Calu3 (cell line): ENCODE results near the gene FNDC3B. TPM values are rescaled to one million over a fixed set of nuclear protein-coding genes. Genes with fewer than 3 reads are reported as not detected.

Experiments
- BruUV-seq: library from RNA; stranded (reverse); fragments of 400-500 nt; replicated peaks from 2 replicates; lab custom pipeline; 2021; lab: Mats Ljungman, UMichigan
- CTCF ChIA-PET: fragments of 300-600 bp; sonication (Branson Sonifier 250); formaldehyde crosslinking; loops from one replicate; lab custom pipeline; 2022; ENCODE audit warnings: antibody characterized with exemption; lab: Charles Lee
- DNase-seq: peaks from one replicate; pipeline ENCODE4 v3.0.0; 2022
- H3K27ac Mint-ChIP-seq: one replicate; pipeline ENCODE4 v1.8.0; 2022; ENCODE audit warnings: mixed read lengths; ENCODE audit not compliant: unreplicated experiment
- H3K27me3 Mint-ChIP-seq: one replicate; pipeline ENCODE4 v1.8.0; 2022; ENCODE audit warnings: mixed read lengths; ENCODE audit not compliant: unreplicated experiment
- H3K36me3 Mint-ChIP-seq: one replicate; pipeline ENCODE4 v1.8.0; 2022; ENCODE audit warnings: mild to moderate bottlenecking, moderate library complexity, mixed read lengths; ENCODE audit not compliant: insufficient read depth, unreplicated experiment
- H3K4me1 Mint-ChIP-seq: one replicate; pipeline ENCODE4 v1.8.0; 2022; ENCODE audit warnings: mild to moderate bottlenecking, low read depth, mixed read lengths; ENCODE audit not compliant: unreplicated experiment
- H3K4me3 Mint-ChIP-seq: one replicate; pipeline ENCODE4 v1.8.0; 2022; ENCODE audit warnings: mild to moderate bottlenecking, low read depth, moderate library complexity, mixed read lengths; ENCODE audit not compliant: unreplicated experiment
- H3K9me3 Mint-ChIP-seq: one replicate; pipeline ENCODE4 v1.8.0; 2022; ENCODE audit warnings: low read depth, mixed read lengths; ENCODE audit not compliant: unreplicated experiment
- intact Hi-C: fragments of 100-400 bp; cut with micrococcal nuclease; formaldehyde crosslinking; loops from one replicate; pipeline ENCODE4 v1.10.0; 2022; ENCODE audit not compliant: unreplicated experiment
- total RNA-seq: library from RNA; stranded (reverse); gene quantifications from 2 replicates; pipeline ENCODE4 v1.2.3, GENCODE V29; 2022
- TF ChIP-seq, protein P1 (sequence below): fragments of 200-600 bp; IDR thresholded peaks from one replicate; pipeline ENCODE4 v1.8.0; 2022; ENCODE audit warnings: antibody characterized with exemption; ENCODE audit not compliant: unreplicated experiment

The FNDC3B gene
- total RNA-seq, 1 experiment from 2014 or later = 453 TPM

DNA sequence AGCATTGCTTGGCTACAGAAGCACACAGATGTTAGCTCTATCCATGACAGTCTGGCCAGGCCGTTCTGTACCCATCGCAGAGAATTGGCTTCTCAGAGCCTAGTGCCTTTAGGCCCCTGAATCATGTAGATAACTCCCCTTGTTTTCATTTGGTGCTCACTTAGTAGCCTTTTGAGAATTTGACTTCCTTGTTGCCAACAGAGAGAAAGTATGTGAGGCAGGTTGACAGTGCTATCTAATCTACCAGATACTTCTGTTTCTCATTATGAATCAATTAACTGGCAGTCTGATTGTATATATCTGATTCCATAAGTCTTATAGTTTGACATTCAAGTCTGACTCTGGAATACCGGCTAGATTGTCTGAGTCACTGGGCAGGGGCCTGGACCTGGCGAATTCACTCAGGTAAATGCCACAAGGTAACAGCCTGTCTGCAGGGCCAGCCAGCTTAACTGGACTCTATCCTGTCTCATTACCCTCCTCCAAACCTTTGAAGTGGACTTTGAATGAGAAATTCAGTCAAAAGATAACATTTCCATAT, 248.6 kb downstream of the FNDC3B start:
- Mint-ChIP-seq H3K27ac (no peak overlapping the region), H3K9me3 (no peaks in the 10 kb centered on the region), H3K27me3 (no peaks in the 10 kb centered on the region), H3K36me3 (peaks cover 84% of the 10 kb centered on the region), H3K4me3 (no peak overlapping the region), H3K4me1 (peaks cover 47% of the 10 kb centered on the region)
- CTCF ChIA-PET = interaction anchor here (1.5 kb wide), 1 partner anchor 44 kb away, joined by 3 read pairs; no protein-coding TSS in a partner anchor
- intact Hi-C loops = no loop called here
- BruUV-seq = no TSS peak
- DNase-seq = no peak
- TF ChIP-seq, protein P1, sequence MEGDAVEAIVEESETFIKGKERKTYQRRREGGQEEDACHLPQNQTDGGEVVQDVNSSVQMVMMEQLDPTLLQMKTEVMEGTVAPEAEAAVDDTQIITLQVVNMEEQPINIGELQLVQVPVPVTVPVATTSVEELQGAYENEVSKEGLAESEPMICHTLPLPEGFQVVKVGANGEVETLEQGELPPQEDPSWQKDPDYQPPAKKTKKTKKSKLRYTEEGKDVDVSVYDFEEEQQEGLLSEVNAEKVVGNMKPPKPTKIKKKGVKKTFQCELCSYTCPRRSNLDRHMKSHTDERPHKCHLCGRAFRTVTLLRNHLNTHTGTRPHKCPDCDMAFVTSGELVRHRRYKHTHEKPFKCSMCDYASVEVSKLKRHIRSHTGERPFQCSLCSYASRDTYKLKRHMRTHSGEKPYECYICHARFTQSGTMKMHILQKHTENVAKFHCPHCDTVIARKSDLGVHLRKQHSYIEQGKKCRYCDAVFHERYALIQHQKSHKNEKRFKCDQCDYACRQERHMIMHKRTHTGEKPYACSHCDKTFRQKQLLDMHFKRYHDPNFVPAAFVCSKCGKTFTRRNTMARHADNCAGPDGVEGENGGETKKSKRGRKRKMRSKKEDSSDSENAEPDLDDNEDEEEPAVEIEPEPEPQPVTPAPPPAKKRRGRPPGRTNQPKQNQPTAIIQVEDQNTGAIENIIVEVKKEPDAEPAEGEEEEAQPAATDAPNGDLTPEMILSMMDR = no peak

DNA sequence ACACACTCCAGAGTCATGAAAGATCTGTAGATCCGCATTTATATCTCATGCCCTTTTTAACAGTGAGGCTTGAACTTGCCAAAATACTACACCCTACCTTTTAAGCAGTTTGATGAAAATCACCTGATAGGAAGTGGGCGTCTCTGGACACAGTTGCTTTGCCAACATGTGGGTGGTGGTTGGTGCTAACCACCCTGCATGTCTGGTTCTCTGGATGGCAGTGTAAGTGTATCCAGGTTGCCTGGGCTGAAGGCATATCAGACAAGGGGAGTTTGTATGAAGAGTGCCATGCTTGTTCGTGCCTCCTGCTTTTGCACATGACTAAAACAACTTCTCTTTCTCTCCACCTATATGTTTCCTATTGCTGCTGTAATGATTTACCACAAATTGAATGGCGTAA, 249.3 kb downstream of the FNDC3B start:
- TF ChIP-seq, protein P1 = no peak
- intact Hi-C loops = no loop called here
- H3K9me3 Mint-ChIP-seq = no peaks in the 10 kb centered on the region
- no peaks in the 10 kb centered on the region for H3K27me3 Mint-ChIP-seq
- H3K4me1 Mint-ChIP-seq = peaks cover 51% of the 10 kb centered on the region
- no peak for DNase-seq
- H3K36me3 Mint-ChIP-seq = peaks cover 78% of the 10 kb centered on the region
- H3K27ac Mint-ChIP-seq = no peak overlapping the region
- no TSS peak for BruUV-seq
- CTCF ChIA-PET = interaction anchor here (1.5 kb wide), 1 partner anchor 44 kb away, joined by 3 read pairs; no protein-coding TSS in a partner anchor
- H3K4me3 Mint-ChIP-seq = no peak overlapping the region

DNA sequence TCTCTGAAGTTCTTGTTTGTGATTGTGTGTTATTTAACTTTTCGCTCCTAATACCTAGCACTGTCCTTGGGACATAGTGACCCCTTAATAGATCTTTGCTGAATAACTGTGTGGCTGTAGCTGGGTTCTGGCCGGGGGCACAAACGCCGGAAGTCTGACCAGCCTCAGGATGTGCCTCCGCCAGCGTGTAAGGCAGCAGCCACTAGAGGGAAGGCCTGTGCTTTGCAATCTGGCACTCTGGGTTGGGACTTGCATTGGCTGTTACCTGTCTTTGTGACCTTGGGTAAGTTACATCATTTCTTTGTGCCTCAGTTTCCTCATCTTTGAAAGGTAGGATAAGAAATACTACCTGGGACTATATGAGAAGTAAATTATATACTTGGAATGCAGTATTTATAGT, 250.2 kb downstream of the FNDC3B start:
- no peak for DNase-seq
- H3K27ac Mint-ChIP-seq = peak overlapping the region; percentile 7
- peaks cover 59% of the 10 kb centered on the region for H3K4me1 Mint-ChIP-seq
- CTCF ChIA-PET = no interaction called here
- no peaks in the 10 kb centered on the region for H3K27me3 Mint-ChIP-seq
- peaks cover 80% of the 10 kb centered on the region for H3K36me3 Mint-ChIP-seq
- no TSS peak for BruUV-seq
- H3K9me3 Mint-ChIP-seq = no peaks in the 10 kb centered on the region
- intact Hi-C loops = no loop called here
- TF ChIP-seq, protein P1 = peak; percentile 35
- no peak overlapping the region for H3K4me3 Mint-ChIP-seq

DNA sequence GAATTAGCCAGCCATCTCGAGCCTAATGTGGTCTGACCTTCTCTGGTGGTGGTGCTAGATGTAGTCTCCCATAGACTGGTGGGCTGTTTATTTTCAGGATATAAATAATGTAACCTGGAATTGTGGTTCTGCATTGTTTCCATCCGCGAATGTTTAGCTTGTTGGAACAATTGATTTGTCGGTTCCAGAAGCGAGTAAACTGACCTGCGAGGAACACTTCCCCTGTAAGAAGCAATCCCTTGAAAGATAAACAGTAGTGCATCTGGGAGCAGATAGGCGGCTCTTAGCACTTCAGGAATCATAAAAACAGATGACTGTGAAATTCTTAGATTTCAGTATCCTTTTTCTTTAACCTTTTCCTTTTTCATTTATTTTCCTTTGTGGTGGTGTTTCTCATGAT, 251.1 kb downstream of the FNDC3B start:
- Mint-ChIP-seq H3K4me3 (no peak overlapping the region), H3K27ac (no peak overlapping the region), H3K9me3 (no peaks in the 10 kb centered on the region), H3K36me3 (peaks cover 80% of the 10 kb centered on the region), H3K27me3 (no peaks in the 10 kb centered on the region), H3K4me1 (peaks cover 50% of the 10 kb centered on the region)
- TF ChIP-seq, protein P1 = no peak
- no peak for DNase-seq
- CTCF ChIA-PET = no interaction called here
- intact Hi-C loops = no loop called here
- no TSS peak for BruUV-seq
